Panc1 (cell line): ENCODE results near the gene PRKAB2. TPM values are rescaled to one million over a fixed set of nuclear protein-coding genes. Genes with fewer than 3 reads are reported as not detected.
"Not testable (repeated sequence)": the region's sequence is repeated elsewhere in the genome, so short reads cannot be mapped to it uniquely, and the experiment has no call there.

Experiments
- ATAC-seq: fragments of 200-7000 bp; cut with Tn5 transposase; 2 replicates; pipeline ENCODE4 v1.9.1; 2020; ENCODE audit warnings: mild to moderate bottlenecking, moderate library complexity
- BruUV-seq: library from RNA; stranded (reverse); fragments of 400-500 nt; replicated peaks from 2 replicates; lab custom pipeline; 2021; lab: Mats Ljungman, UMichigan
- CTCF ChIA-PET: fragments of 300-600 bp; sonication (Branson Sonifier 250); formaldehyde crosslinking; loops from one replicate; lab custom pipeline; 2022; ENCODE audit warnings: antibody characterized with exemption; lab: Charles Lee
- POLR2A ChIA-PET: fragments of 300-600 bp; sonication (Branson Sonifier 250); formaldehyde crosslinking; loops from one replicate; lab custom pipeline; 2022; ENCODE audit warnings: antibody characterized with exemption; lab: Charles Lee
- DNase-seq: peaks from one replicate; pipeline ENCODE4 v3.0.0-alpha.2; 2010; ENCODE audit warnings: low read depth, low spot score
- H3K27ac ChIP-seq: 2 replicates; pipeline ENCODE4 v1.5.1; 2011; ENCODE audit warnings: mild to moderate bottlenecking, low read length, inconsistent platforms
- H3K27me3 ChIP-seq: fragments of 200-500 bp; sonication (Bioruptor generic); 2 replicates; pipeline ENCODE4 v1.6.0; 2014; ENCODE audit warnings: low read length, inconsistent platforms; ENCODE audit not compliant: control insufficient read depth, insufficient read depth
- H3K36me3 ChIP-seq: fragments of 200-500 bp; sonication (Bioruptor generic); 2 replicates; pipeline ENCODE4 v1.5.1; 2014; ENCODE audit warnings: inconsistent platforms, mild to moderate bottlenecking, low read length, moderate library complexity; ENCODE audit not compliant: control insufficient read depth, insufficient read depth
- H3K4me1 ChIP-seq: 2 replicates; pipeline ENCODE4 v1.5.1; 2011; ENCODE audit warnings: inconsistent platforms, mild to moderate bottlenecking, low read length, moderate library complexity; ENCODE audit not compliant: control insufficient read depth, insufficient read depth
- H3K4me3 ChIP-seq, 2 experiments: 2 replicates each; pipeline ENCODE4 v1.5.1; 2011 to 2012; ENCODE audit warnings: low read depth in 2 of 2, low read length in 2 of 2, mild to moderate bottlenecking in 2 of 2, inconsistent platforms in 1 of 2, moderate library complexity in 1 of 2
- H3K9me3 ChIP-seq: fragments of 200-500 bp; sonication (Bioruptor generic); 2 replicates; pipeline ENCODE4 v1.5.1; 2014; ENCODE audit warnings: low read depth, mild to moderate bottlenecking, inconsistent platforms, low read length, moderate library complexity; ENCODE audit not compliant: control insufficient read depth, insufficient read depth
- CTCF ChIP-seq: fragments of 450-650 bp; IDR thresholded peaks from 2 replicates; pipeline ENCODE4 v1.5.1; 2017; ENCODE audit warnings: mild to moderate bottlenecking
- POLR2AphosphoS5 ChIP-seq: IDR thresholded peaks from 2 replicates; pipeline ENCODE4 v1.6.1; 2012; ENCODE audit warnings: mild to moderate bottlenecking, low read depth, low read length, moderate library complexity
- SIN3A ChIP-seq: IDR thresholded peaks from 2 replicates; pipeline ENCODE4 v1.6.1; 2012; ENCODE audit warnings: low read depth, mild to moderate bottlenecking, low read length, moderate library complexity, borderline replicate concordance; ENCODE audit not compliant: insufficient read depth
- TCF7L2 ChIP-seq: IDR thresholded peaks from 2 replicates; pipeline ENCODE4 v1.6.1; 2011; ENCODE audit warnings: mild to moderate bottlenecking, low read depth, low read length, inconsistent platforms
- in situ Hi-C: cut with HindIII; loops from 2 replicates; pipeline ENCODE4 v1.10.0; 2016; ENCODE audit warnings: low sequenced_read_pairs, low pct_unique_long_range_greater_than_20kb
- intact Hi-C: fragments of 100-400 bp; cut with micrococcal nuclease; formaldehyde crosslinking; loops from one replicate; pipeline ENCODE4 v1.10.0; 2022; ENCODE audit not compliant: unreplicated experiment
- total RNA-seq: library from RNA; stranded (reverse); gene quantifications from one replicate; pipeline ENCODE4 v1.2.1, GENCODE V29; 2021; ENCODE audit not compliant: unreplicated experiment
- TF ChIP-seq, protein P1 (sequence below), 2 experiments: IDR thresholded peaks; 2 replicates each; pipeline ENCODE4 v1.6.1; 2011 to 2012; ENCODE audit warnings: low read depth in 2 of 2, control low read depth in 1 of 2, low read length in 1 of 2, mild to moderate bottlenecking in 1 of 2, moderate library complexity in 1 of 2; ENCODE audit not compliant: insufficient read depth in 1 of 2

PRKAB2 gene
- total RNA-seq, 1 experiment from 2014 or later: 6.6 TPM

DNA sequence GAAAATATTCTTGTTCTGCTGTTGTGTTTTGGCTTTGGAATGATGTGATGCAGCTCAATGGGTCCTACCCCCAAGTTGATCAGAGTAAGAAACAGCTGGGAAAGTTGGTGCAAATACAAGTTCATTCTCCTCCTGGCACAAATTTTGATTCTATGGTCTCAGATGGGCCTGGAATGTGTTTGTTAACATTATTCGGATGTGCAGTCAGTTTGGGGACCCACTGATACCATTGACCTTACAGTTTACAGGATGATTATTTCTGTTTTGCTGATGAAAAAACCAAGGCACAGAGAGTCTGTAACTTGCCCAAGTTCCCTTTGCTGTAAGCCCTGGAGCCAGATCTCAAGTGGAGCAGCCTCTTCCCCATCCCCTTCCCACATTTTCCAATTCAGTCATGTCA is 41.5 kb downstream of the PRKAB2 start:
- H3K9me3 ChIP-seq, intact Hi-C loops, H3K36me3 ChIP-seq, H3K27me3 ChIP-seq, CTCF ChIA-PET, H3K27ac ChIP-seq, DNase-seq, POLR2A ChIA-PET, BruUV-seq, H3K4me3 ChIP-seq, ATAC-seq, H3K4me1 ChIP-seq, in situ Hi-C loops: not testable (repeated sequence)

GRCh38 chr1:147129116-147129873 is 43.0 kb downstream of the PRKAB2 start:
- H3K4me1 ChIP-seq: no peaks in the 10 kb centered on the region
- intact Hi-C loops (no loop called here), in situ Hi-C loops (no loop called here)
- ATAC-seq: no peak
- DNase-seq: no peak
- peaks cover 5% of the 10 kb centered on the region; the same call in 1 of the 2 replicates for H3K27me3 ChIP-seq
- ChIA-PET CTCF (no interaction called here), POLR2A (no interaction called here)
- BruUV-seq: no TSS peak
- no peak overlapping the region for H3K4me3 ChIP-seq
- TF ChIP-seq, protein P1, sequence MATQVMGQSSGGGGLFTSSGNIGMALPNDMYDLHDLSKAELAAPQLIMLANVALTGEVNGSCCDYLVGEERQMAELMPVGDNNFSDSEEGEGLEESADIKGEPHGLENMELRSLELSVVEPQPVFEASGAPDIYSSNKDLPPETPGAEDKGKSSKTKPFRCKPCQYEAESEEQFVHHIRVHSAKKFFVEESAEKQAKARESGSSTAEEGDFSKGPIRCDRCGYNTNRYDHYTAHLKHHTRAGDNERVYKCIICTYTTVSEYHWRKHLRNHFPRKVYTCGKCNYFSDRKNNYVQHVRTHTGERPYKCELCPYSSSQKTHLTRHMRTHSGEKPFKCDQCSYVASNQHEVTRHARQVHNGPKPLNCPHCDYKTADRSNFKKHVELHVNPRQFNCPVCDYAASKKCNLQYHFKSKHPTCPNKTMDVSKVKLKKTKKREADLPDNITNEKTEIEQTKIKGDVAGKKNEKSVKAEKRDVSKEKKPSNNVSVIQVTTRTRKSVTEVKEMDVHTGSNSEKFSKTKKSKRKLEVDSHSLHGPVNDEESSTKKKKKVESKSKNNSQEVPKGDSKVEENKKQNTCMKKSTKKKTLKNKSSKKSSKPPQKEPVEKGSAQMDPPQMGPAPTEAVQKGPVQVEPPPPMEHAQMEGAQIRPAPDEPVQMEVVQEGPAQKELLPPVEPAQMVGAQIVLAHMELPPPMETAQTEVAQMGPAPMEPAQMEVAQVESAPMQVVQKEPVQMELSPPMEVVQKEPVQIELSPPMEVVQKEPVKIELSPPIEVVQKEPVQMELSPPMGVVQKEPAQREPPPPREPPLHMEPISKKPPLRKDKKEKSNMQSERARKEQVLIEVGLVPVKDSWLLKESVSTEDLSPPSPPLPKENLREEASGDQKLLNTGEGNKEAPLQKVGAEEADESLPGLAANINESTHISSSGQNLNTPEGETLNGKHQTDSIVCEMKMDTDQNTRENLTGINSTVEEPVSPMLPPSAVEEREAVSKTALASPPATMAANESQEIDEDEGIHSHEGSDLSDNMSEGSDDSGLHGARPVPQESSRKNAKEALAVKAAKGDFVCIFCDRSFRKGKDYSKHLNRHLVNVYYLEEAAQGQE (IDR thresholded peaks at IDR 0.05; ENCODE audit: insufficient read depth in 1 of 2, low read depth in 2 of 2, low read length in 1 of 2): no peak
- TF ChIP-seq CTCF (no peak), SIN3A (no peak), TCF7L2 (no peak), POLR2AphosphoS5 (no peak)
- H3K9me3 ChIP-seq: no peaks in the 10 kb centered on the region
- no peaks in the 10 kb centered on the region for H3K36me3 ChIP-seq
- no peak overlapping the region for H3K27ac ChIP-seq

DNA sequence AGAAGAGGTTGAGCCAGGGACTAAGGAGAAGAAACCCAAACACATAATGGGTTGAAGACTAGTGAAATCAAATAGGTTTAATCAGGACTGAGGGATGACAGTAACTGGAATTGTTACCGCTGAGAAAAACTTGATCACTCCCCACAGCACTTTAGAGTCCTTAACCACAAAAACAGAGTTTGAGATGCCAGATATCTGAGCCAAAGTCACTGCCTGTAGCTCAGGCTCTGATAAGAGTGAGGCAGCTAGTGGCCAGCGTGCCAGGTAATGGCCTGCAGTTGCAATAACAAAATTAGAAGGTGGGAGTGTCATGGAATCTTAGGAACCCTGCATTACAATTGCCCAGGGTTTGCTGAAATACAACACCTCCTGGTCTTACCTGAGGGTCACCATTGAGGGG is 48.0 kb downstream of the PRKAB2 start:
- in situ Hi-C loops (no loop called here), intact Hi-C loops (no loop called here)
- no peak overlapping the region for H3K4me3 ChIP-seq
- no peaks in the 10 kb centered on the region for H3K36me3 ChIP-seq
- no peak for DNase-seq
- BruUV-seq: no TSS peak
- TF ChIP-seq TCF7L2 (no peak), CTCF (no peak), POLR2AphosphoS5 (no peak), SIN3A (no peak)
- TF ChIP-seq, protein P1 (IDR thresholded peaks at IDR 0.05; ENCODE audit: insufficient read depth in 1 of 2, low read depth in 2 of 2, low read length in 1 of 2): no peak
- H3K27ac ChIP-seq: no peak overlapping the region
- H3K9me3 ChIP-seq: no peaks in the 10 kb centered on the region
- ATAC-seq: no peak
- H3K27me3 ChIP-seq: peaks cover 2% of the 10 kb centered on the region; the same call in 1 of the 2 replicates
- CTCF ChIA-PET: no interaction called here
- H3K4me1 ChIP-seq: no peaks in the 10 kb centered on the region
- POLR2A ChIA-PET: no interaction called here
